HFF-Myc (cell line): ENCODE measurements around the gene ANAPC5.
A peak's percentile ranks its signal among the peaks of the same experiment; 100 is the strongest.
"Not testable (repeated sequence)": the region's sequence is repeated elsewhere in the genome, so short reads cannot be mapped to it uniquely, and the experiment has no call there.

Experiments used
- DNase-seq: peaks from one replicate; pipeline ENCODE4 v3.0.0-alpha.2; 2011; ENCODE audit warnings: low read depth; ENCODE audit errors: extremely low read depth
- H3K4me3 ChIP-seq: replicated peaks from 2 replicates; pipeline ENCODE4 v1.5.1; 2011; ENCODE audit warnings: low read depth, mild to moderate bottlenecking, control low read depth, low read length
- TF ChIP-seq, protein P1 (sequence below): IDR thresholded peaks from 2 replicates; pipeline ENCODE4 v1.5.1; 2012; ENCODE audit warnings: mild to moderate bottlenecking, low read depth, low read length, control low read depth; ENCODE audit errors: missing control alignments

Gene ANAPC5

GRCh38 chr12:121391619-121392324, 39.6 kb upstream of the ANAPC5 start:
- DNase-seq: peak; percentile 74
- TF ChIP-seq, protein P1, sequence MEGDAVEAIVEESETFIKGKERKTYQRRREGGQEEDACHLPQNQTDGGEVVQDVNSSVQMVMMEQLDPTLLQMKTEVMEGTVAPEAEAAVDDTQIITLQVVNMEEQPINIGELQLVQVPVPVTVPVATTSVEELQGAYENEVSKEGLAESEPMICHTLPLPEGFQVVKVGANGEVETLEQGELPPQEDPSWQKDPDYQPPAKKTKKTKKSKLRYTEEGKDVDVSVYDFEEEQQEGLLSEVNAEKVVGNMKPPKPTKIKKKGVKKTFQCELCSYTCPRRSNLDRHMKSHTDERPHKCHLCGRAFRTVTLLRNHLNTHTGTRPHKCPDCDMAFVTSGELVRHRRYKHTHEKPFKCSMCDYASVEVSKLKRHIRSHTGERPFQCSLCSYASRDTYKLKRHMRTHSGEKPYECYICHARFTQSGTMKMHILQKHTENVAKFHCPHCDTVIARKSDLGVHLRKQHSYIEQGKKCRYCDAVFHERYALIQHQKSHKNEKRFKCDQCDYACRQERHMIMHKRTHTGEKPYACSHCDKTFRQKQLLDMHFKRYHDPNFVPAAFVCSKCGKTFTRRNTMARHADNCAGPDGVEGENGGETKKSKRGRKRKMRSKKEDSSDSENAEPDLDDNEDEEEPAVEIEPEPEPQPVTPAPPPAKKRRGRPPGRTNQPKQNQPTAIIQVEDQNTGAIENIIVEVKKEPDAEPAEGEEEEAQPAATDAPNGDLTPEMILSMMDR: no peak
- peak overlapping the region; percentile 24; the same call in 1 of the 2 replicates for H3K4me3 ChIP-seq

- TF ChIP-seq, protein P1: no peak
- H3K4me3 ChIP-seq: no peak overlapping the region
- no peak for DNase-seq
These were observed 38.6 kb upstream of the ANAPC5 start for GRCh38 chr12:121390856-121391255.

DNA sequence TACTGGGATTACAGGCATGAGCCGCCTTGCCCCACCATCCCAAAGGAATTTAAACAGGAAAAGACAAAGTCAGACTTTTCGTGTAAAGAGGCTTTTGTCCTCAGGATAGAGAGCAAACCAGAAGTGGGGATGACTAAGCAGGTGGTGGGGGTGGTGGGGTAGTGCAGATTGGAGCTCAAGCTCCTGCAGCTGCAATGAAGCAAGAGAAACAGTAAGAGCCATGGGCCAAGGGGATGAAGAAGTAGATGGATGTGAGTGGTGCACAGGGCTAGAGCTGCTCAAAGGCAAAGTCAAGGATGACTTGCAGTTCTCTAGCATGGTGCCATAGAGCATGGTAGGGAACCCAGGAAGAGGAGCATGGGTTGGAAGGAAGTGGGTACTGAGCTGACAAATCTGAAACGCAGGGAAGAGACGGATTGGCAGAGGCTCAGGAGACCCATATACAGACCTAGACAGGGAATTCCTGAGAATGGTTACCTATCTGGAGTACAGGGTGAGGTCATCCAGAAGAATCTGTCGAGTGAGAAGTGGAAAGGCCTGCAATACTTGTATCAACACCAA, 36.3 kb upstream of the ANAPC5 start:
- H3K4me3 ChIP-seq: no peak overlapping the region
- TF ChIP-seq, protein P1: no peak
- peak; percentile 46 for DNase-seq

- DNase-seq: not testable (repeated sequence)
These were observed 32.7 kb upstream of the ANAPC5 start for GRCh38 chr12:121384891-121385290.

GRCh38 chr12:121383601-121384021, 31.4 kb upstream of the ANAPC5 start:
- no peak overlapping the region for H3K4me3 ChIP-seq
- TF ChIP-seq, protein P1: peak; percentile 25
- no peak for DNase-seq

More at GRCh38 chr12:121384891-121385290, 32.7 kb upstream of the ANAPC5 start:
- not testable (repeated sequence) for H3K4me3 ChIP-seq

DNA sequence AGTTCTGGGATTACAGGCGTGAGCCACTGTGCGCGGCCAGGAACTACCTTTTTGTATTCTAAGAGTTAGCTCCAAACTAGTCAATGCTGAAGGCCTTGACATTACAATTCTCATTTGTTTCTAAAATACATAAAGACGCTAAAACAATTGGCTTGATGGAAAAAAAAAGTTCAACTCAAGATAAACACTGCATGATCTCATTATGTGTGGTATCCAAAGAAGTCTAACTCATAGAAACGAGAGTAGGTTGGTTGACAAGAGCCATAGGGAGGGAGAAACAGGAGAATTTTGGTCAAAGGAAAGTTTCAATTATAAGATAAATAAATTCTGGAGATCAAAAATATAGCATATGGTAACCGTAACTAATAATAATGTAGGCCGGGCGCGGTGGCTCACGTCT, 27.7 kb upstream of the ANAPC5 start:
- H3K4me3 ChIP-seq: no peak overlapping the region
- TF ChIP-seq, protein P1: no peak
- no peak for DNase-seq

DNA sequence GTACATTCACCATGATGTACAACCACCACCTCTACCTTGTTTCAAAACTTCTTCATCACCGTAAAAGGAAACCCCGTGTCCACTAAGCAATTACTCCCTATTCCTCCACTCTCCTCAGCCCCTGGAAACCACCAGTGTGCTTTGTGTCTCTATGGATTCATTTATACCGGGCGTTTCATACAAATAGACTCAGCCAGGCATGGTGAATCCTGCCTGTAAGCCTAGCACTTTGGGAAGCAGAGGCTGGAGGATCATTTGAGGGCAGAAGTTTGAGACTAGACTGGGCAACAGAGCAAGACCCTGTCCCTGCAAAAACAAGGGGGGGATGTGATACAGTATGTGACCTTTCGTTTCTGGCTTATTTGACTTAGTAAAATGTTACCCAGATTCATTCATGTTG, 26.5 kb upstream of the ANAPC5 start:
- DNase-seq: no peak
- TF ChIP-seq, protein P1: no peak
- H3K4me3 ChIP-seq: no peak overlapping the region
